Measurements from ENCODE around the gene IQCN.
A peak's percentile ranks its signal among the peaks of the same experiment; 100 is the strongest.

IQCN gene, protein sequence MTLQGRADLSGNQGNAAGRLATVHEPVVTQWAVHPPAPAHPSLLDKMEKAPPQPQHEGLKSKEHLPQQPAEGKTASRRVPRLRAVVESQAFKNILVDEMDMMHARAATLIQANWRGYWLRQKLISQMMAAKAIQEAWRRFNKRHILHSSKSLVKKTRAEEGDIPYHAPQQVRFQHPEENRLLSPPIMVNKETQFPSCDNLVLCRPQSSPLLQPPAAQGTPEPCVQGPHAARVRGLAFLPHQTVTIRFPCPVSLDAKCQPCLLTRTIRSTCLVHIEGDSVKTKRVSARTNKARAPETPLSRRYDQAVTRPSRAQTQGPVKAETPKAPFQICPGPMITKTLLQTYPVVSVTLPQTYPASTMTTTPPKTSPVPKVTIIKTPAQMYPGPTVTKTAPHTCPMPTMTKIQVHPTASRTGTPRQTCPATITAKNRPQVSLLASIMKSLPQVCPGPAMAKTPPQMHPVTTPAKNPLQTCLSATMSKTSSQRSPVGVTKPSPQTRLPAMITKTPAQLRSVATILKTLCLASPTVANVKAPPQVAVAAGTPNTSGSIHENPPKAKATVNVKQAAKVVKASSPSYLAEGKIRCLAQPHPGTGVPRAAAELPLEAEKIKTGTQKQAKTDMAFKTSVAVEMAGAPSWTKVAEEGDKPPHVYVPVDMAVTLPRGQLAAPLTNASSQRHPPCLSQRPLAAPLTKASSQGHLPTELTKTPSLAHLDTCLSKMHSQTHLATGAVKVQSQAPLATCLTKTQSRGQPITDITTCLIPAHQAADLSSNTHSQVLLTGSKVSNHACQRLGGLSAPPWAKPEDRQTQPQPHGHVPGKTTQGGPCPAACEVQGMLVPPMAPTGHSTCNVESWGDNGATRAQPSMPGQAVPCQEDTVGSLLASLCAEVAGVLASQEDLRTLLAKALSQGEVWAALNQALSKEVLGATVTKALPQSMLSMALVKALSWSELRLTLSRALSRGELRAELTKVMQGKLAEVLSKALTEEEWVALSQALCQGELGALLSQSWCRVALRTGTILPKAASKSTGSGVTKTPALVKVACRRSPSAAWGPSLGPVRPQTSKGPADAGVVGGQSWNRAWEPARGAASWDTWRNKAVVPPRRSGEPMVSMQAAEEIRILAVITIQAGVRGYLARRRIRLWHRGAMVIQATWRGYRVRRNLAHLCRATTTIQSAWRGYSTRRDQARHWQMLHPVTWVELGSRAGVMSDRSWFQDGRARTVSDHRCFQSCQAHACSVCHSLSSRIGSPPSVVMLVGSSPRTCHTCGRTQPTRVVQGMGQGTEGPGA (N-terminal part only)

GRCh38 chr19:18274219-18274780 lies at the start of gene IQCN:
TSS of gene IQCN (minus strand) at chr19:18274452. CDS start at chr19:18269478, 4,974 bp downstream.
- DNase-seq (ENCODE audit: low spot score), result no peak

GRCh38 chr19:18322759-18323460 lies 48.7 kb upstream of the IQCN start, which contains the start of gene LSM4:
TSS of gene LSM4 (minus strand) at chr19:18323076. CDS start at chr19:18323020, 56 bp downstream.
- peak; percentile 96 for DNase-seq (ENCODE audit: low spot score)

GRCh38 chr19:18322318-18322758 lies 48.1 kb upstream of the IQCN start:
- DNase-seq (ENCODE audit: low spot score), result no peak

DNA sequence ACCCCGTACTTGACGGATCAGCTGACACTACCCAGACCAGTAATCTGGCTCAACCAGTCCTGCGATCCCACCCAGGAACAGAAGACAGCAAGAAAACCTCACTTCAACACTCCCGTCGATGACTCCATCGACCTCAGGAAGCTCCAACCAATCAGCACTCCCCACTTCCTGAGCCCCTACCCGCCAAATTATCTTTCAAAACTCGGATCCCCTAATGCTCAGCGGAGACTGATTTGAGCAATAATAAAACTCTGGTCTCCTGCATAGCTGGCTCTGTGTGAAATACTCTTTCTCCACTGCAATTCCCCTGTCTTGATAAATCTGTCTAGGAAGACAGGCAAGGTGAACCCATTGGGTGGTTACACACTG lies 47.5 kb upstream of the IQCN start:
- DNase-seq (ENCODE audit: low spot score), result no peak

GRCh38 chr19:18320865-18321733 lies 46.8 kb upstream of the IQCN start:
- DNase-seq (ENCODE audit: low spot score), result no peak

- DNase-seq (ENCODE audit: low spot score), result no peak
These were observed 45.4 kb upstream of the IQCN start for GRCh38 chr19:18319591-18320135.

- no peak for DNase-seq (ENCODE audit: low spot score)
These were observed 43.9 kb upstream of the IQCN start for GRCh38 chr19:18317961-18318800.

DNA sequence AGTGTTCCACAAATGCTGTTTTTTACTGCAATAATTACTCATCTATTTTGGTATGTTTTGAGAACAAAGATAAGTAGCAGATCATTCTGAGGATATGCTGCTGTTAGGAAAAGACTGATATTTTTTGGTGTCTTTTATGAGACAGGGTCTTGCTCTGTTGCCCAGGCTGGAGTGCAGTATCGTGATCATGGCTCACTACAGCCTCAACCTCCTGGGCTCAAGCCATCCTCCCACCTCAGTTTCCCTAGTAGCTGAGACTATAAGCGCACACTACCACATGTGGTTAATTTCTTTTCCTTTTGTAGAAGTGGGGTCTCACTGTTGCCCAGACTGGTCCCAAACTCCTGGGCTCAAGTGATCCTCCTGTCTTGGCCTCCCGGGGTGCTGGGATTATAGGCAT lies 39.1 kb upstream of the IQCN start:
- no peak for DNase-seq (ENCODE audit: low spot score)

- DNase-seq (ENCODE audit: low spot score), result no peak
These were observed 37.9 kb upstream of the IQCN start for GRCh38 chr19:18312092-18312534.

DNA sequence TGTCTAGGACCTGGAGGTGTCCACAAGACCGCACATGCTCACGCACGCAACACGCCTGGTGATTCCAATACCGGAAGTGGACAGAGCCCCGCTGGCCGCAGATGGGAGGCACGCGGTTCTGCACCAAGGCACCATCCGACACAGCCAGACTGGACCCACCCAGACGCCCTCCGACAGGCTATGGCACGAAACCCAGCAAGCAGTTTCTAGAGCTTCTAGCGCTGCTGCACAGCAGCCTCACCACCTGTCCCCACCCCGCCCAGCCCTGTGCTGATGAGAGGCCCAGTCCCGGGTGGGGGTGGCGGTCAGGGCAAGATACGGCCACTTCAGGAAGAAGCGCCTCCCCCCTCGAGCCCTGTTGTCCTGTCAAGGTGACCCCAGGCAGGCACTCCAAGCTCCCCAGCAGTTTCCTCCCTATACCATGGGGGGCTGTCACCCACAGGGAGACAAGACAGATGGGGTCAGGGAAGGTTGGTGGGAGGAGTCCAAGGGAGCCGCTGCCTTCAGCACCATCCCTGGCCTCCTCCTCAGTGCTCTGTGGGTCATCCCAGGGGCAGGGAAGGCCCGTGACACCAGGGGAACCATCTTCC lies 37.3 kb upstream of the IQCN start:
- no peak for DNase-seq (ENCODE audit: low spot score)

DNA sequence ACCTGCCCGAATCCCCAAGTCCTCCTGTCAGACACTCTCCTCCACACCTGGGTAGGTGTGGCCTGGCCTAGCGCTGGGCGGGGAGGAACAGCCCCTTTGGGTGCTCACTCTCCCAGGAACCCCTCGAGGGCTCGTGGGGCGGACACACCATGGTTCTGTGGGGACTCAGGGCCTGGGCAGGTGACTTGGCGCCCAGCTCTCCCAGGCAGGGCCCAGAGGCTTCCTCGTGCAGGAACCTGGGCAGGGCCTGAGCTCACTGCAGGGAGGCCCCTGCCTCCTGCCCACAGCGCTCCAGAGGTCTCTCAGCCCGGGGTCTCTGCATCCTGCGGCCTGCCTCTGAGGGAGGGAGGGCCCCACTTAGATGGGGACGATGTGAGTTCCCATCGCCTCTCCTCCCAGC lies 36.7 kb upstream of the IQCN start:
- no peak for DNase-seq (ENCODE audit: low spot score)

DNA sequence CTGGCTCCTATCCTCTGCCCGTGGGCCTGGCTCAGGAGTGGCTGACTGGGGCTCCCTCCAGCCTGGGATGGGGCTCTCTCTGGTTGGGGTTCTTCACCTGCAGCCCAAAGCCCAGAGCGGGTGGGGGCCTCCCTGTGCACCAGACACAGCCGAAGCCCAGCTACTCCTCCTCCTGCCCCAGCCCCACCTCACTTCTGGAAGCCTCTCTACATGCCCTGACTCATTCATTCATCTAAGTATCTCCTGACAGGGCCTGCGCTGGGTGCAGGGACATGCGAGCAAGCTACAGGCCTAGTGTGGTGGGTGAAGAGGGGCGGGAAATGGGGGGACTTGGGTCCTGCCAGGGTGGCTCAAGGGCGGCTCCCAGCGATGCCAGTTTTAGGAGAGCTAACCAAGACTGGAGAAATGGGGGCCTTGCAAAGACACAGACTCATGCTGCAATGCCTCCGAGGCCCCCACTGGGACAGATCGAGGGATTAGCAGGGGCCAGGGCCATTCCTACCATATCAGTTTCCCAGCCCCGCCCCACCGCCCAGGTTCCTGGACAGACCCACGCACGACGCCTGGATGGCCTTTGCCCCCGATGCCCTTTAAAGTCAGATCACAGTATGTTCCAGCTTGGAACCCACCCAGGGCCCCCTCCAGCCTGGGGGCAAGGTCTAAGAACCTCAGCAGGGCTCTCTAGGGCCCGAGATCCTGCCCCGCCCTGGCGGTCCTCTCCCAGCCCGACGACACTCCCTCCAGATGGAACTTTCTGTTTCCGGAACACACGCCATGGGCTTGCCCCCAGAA lies 36.1 kb upstream of the IQCN start:
- DNase-seq (ENCODE audit: low spot score), result no peak

GRCh38 chr19:18309525-18310064 lies 35.3 kb upstream of the IQCN start:
- DNase-seq (ENCODE audit: low spot score), result no peak

GRCh38 chr19:18308948-18309325 lies 34.7 kb upstream of the IQCN start:
- DNase-seq (ENCODE audit: low spot score), result no peak

- DNase-seq (ENCODE audit: low spot score), result no peak
These were observed 34.0 kb upstream of the IQCN start for GRCh38 chr19:18308051-18308947.

GRCh38 chr19:18307271-18307681 lies 33.0 kb upstream of the IQCN start:
- no peak for DNase-seq (ENCODE audit: low spot score)
